Muscle of arm (tissue), 12 donors: ENCODE measurements around the gene FMOD. TPM values are rescaled to one million over a fixed set of nuclear protein-coding genes. Genes with fewer than 3 reads are reported as not detected.
"Not testable (repeated sequence)": the region's sequence is repeated elsewhere in the genome, so short reads cannot be mapped to it uniquely, and the experiment has no call there.

Source experiments
- DNase-seq: peaks from one replicate; pipeline ENCODE4 v3.0.0-alpha.2; 2013
- polyA plus RNA-seq, 12 donors: library from polyadenylated mRNA; unstranded; fragments of 120-200 nt; gene quantifications; one replicate each; pipeline ENCODE4 v1.2.1, GENCODE V29; 2013; ENCODE audit not compliant: insufficient read length in 12 of 12

FMOD gene
- polyA plus RNA-seq, 12 donors = 58.3 to 225 (median 113) TPM; not detected in 1

GRCh38 chr1:203307641-203308126 is 43.2 kb downstream of the FMOD start:
- no peak for DNase-seq

GRCh38 chr1:203306965-203307541 is 43.9 kb downstream of the FMOD start:
- DNase-seq = no peak

- peak; percentile 78 for DNase-seq
These were observed 44.6 kb downstream of the FMOD start for GRCh38 chr1:203306089-203306964.

- no peak for DNase-seq
These were observed 45.2 kb downstream of the FMOD start for GRCh38 chr1:203305809-203306088.

- DNase-seq = peak; percentile 90
These were observed 45.8 kb downstream of the FMOD start, which contains the start of gene BTG2 for GRCh38 chr1:203304919-203305808. Gene BTG2 (plus strand): TSS chr1:203305519. CDS start chr1:203305607, 88 bp downstream.

- no peak for DNase-seq
These were observed 46.5 kb downstream of the FMOD start for GRCh38 chr1:203304391-203304918.

GRCh38 chr1:203302894-203303293 is 48.0 kb downstream of the FMOD start:
- DNase-seq = no peak

GRCh38 chr1:203302456-203302855 is 48.5 kb downstream of the FMOD start:
- no peak for DNase-seq

GRCh38 chr1:203301331-203301668 is 49.6 kb downstream of the FMOD start:
- DNase-seq = no peak

GRCh38 chr1:203300441-203301330 is 50.2 kb downstream of the FMOD start:
- no peak for DNase-seq

- DNase-seq = not testable (repeated sequence)
These were observed 51.0 kb downstream of the FMOD start for GRCh38 chr1:203299719-203300429.

GRCh38 chr1:203299169-203299568 is 51.8 kb downstream of the FMOD start:
- DNase-seq = no peak

- DNase-seq = no peak
These were observed 54.4 kb downstream of the FMOD start for GRCh38 chr1:203296460-203297073.

GRCh38 chr1:203295796-203296195 is 55.1 kb downstream of the FMOD start:
- DNase-seq = no peak

GRCh38 chr1:203291201-203292096 is 59.5 kb downstream of the FMOD start:
- no peak for DNase-seq
